ENCODE results near the gene RNLS. TPM values are rescaled to one million over a fixed set of nuclear protein-coding genes. Genes with fewer than 3 reads are reported as not detected.

The RNLS gene
- polyA plus RNA-seq, 3 donors: 3.3 to 3.9 (median 3.7) TPM

DNA sequence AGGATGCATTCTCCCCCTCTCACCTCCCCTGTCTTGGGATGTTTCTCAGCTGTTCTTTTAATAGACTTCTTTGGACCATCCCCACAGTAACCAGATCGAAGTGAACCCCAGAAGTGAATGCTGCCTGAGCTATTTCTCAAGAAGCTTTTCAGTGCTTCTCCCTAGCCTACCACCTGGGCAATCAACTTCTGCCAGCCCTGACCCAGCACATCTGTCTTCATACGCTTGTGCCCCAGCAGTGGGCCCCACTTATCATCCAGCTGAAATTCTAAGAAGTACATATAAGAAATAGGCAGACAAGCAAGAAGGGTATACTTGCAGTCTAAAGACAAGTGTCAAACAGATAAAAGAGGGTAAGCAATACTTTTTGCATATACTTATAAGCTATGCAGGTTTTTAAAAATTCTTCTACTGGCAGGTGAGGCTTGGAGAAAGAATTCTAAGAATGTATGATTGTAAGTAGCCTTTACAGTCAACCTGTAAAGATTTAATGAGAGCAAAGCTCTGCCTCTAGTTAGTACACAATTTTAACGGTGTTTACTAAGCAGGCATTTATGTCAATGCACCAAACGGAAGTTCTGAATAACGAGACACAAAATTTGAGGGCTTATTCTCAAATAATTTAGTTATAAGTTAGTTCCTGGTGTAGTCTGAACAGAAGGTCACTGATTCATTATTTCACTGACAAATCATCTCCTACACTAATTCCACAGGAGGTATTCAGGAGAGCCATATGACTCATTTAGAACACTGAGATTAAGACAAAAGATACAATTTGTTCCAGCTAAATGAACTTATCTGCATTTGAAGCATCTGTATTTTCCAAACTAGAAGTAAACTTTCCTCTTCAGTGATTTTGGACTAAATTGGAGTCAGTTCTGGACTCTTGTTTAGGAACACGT is 83.3 kb downstream of the RNLS start:
- Mint-ChIP-seq H3K27me3 (ENCODE audit: low read depth in 3 of 3) (no peaks in the 10 kb centered on the region), H3K4me3 (no peak overlapping the region), H3K4me1 (peaks cover 31% of the 10 kb centered on the region), H3K27ac (no peak overlapping the region), H3K9me3 (peaks cover 0 to 8% (median 2%) of the 10 kb centered on the region in 7 donors), H3K36me3 (no peaks in the 10 kb centered on the region)
- H3K9ac ChIP-seq (ENCODE audit: insufficient read depth, low read length, poor library complexity, severe bottlenecking): no peak overlapping the region
- TF ChIP-seq, protein P1, sequence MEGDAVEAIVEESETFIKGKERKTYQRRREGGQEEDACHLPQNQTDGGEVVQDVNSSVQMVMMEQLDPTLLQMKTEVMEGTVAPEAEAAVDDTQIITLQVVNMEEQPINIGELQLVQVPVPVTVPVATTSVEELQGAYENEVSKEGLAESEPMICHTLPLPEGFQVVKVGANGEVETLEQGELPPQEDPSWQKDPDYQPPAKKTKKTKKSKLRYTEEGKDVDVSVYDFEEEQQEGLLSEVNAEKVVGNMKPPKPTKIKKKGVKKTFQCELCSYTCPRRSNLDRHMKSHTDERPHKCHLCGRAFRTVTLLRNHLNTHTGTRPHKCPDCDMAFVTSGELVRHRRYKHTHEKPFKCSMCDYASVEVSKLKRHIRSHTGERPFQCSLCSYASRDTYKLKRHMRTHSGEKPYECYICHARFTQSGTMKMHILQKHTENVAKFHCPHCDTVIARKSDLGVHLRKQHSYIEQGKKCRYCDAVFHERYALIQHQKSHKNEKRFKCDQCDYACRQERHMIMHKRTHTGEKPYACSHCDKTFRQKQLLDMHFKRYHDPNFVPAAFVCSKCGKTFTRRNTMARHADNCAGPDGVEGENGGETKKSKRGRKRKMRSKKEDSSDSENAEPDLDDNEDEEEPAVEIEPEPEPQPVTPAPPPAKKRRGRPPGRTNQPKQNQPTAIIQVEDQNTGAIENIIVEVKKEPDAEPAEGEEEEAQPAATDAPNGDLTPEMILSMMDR (IDR thresholded peaks at IDR 0.05): no peak
- H3K4me1 ChIP-seq (ENCODE audit: control insufficient read depth in 1 of 2, insufficient read depth in 2 of 2, low read length in 2 of 2): peaks cover 9 to 18% of the 10 kb centered on the region in 2 donors
- H3K4me2 ChIP-seq (replicated peaks; ENCODE audit: extremely low read depth, low read length, poor library complexity, severe bottlenecking): no peak overlapping the region
- intact Hi-C loops (cut with micrococcal nuclease): no loop called here
- H3K27me3 ChIP-seq (ENCODE audit: control insufficient read depth in 2 of 2, insufficient read depth in 2 of 2, low read length in 2 of 2): no peaks in the 10 kb centered on the region
- no peaks in the 10 kb centered on the region for H3K36me3 ChIP-seq (replicated peaks in 1 of 2; ENCODE audit: control insufficient read depth in 1 of 2, insufficient read depth in 2 of 2, low read length in 2 of 2)
- no CpG with 5 or more reads among the region's 6 CpGs for WGBS (ENCODE audit: insufficient coverage)
- H3K27ac ChIP-seq (ENCODE audit: low read depth in 1 of 2, low read length in 2 of 2): no peak overlapping the region
- no peaks in the 10 kb centered on the region for H3K79me2 ChIP-seq (ENCODE audit: insufficient read depth, low read length)
- no peak for DNase-seq
- H3K4me3 ChIP-seq (replicated peaks in 1 of 3; ENCODE audit: low read depth in 2 of 3, low read length in 3 of 3): no peak overlapping the region
- H3K9me3 ChIP-seq (replicated peaks in 1 of 2; ENCODE audit: control insufficient read depth in 1 of 2, insufficient read depth in 1 of 2, low read length in 2 of 2): no peaks in the 10 kb centered on the region
- no peak overlapping the region for H2AFZ ChIP-seq (ENCODE audit: insufficient read depth, low read depth, low read length, poor library complexity, severe bottlenecking)
- H4K20me1 ChIP-seq (ENCODE audit: insufficient read depth, low read length): no peaks in the 10 kb centered on the region

DNA sequence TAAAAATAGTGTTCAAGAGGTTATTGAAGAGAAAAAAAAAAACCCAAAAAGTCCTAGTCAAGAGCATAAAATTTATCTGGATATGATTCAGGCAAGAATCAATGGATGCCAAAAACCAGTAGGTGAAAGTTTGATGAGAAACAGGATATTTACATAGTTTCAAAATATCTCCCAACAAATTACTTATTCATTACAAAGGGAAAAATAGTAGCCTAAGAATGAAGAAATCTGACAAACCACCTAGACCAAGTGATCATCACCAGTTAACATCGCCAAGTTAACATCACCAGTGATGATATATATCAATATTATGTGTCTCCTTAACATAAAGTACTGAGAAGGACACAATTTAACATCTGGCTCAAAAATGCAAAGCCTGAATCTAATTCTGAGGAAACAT is 85.2 kb downstream of the RNLS start:
- H3K27me3 ChIP-seq (ENCODE audit: control insufficient read depth in 2 of 2, insufficient read depth in 2 of 2, low read length in 2 of 2): no peaks in the 10 kb centered on the region
- no CpG with 5 or more reads among the region's 1 CpG for WGBS (ENCODE audit: insufficient coverage)
- Mint-ChIP-seq H3K4me1 (peaks cover 38% of the 10 kb centered on the region), H3K9me3 (peaks cover 0 to 6% (median 2%) of the 10 kb centered on the region in 7 donors), H3K27ac (no peak overlapping the region), H3K36me3 (no peaks in the 10 kb centered on the region), H3K4me3 (no peak overlapping the region), H3K27me3 (ENCODE audit: low read depth in 3 of 3) (no peaks in the 10 kb centered on the region)
- no peaks in the 10 kb centered on the region for H4K20me1 ChIP-seq (ENCODE audit: insufficient read depth, low read length)
- no peak overlapping the region for H3K9ac ChIP-seq (ENCODE audit: insufficient read depth, low read length, poor library complexity, severe bottlenecking)
- TF ChIP-seq, protein P1 (IDR thresholded peaks at IDR 0.05): no peak
- no peak overlapping the region for H2AFZ ChIP-seq (ENCODE audit: insufficient read depth, low read depth, low read length, poor library complexity, severe bottlenecking)
- intact Hi-C loops (cut with micrococcal nuclease): no loop called here
- H3K79me2 ChIP-seq (ENCODE audit: insufficient read depth, low read length): no peaks in the 10 kb centered on the region
- no peaks in the 10 kb centered on the region for H3K9me3 ChIP-seq (replicated peaks in 1 of 2; ENCODE audit: control insufficient read depth in 1 of 2, insufficient read depth in 1 of 2, low read length in 2 of 2)
- H3K4me1 ChIP-seq (ENCODE audit: control insufficient read depth in 1 of 2, insufficient read depth in 2 of 2, low read length in 2 of 2): peaks cover 20 to 32% of the 10 kb centered on the region in 2 donors
- H3K4me3 ChIP-seq (replicated peaks in 1 of 3; ENCODE audit: low read depth in 2 of 3, low read length in 3 of 3): no peak overlapping the region
- H3K27ac ChIP-seq (ENCODE audit: low read depth in 1 of 2, low read length in 2 of 2): no peak overlapping the region
- no peak for DNase-seq
- H3K4me2 ChIP-seq (replicated peaks; ENCODE audit: extremely low read depth, low read length, poor library complexity, severe bottlenecking): no peak overlapping the region
- H3K36me3 ChIP-seq (replicated peaks in 1 of 2; ENCODE audit: control insufficient read depth in 1 of 2, insufficient read depth in 2 of 2, low read length in 2 of 2): no peaks in the 10 kb centered on the region

All from CD14-positive monocyte (primary cell).